ENCODE data around the gene OR4M2.
"Not testable (repeated sequence)": the region's sequence is repeated elsewhere in the genome, so short reads cannot be mapped to it uniquely, and the experiment has no call there.

Gene OR4M2

GRCh38 chr15:22080227-22080626, at the start of gene OR4M2:
Gene OR4M2 (plus strand): TSS chr15:22080527. CDS start chr15:22080625, 98 bp downstream.
- not testable (repeated sequence) for FAIRE-seq; DNase-seq (ENCODE audit: extremely low spot score, insufficient read length, low read depth)

- not testable (repeated sequence) for FAIRE-seq; DNase-seq (ENCODE audit: extremely low spot score, insufficient read length, low read depth)
These were observed 11.1 kb upstream of the OR4M2 start for GRCh38 chr15:22069267-22069666.

- not testable (repeated sequence) for DNase-seq (ENCODE audit: extremely low spot score, insufficient read length, low read depth); FAIRE-seq
These were observed 1.1 kb downstream of the OR4M2 start for GRCh38 chr15:22081386-22081785.

GRCh38 chr15:22098616-22099253, 18.4 kb downstream of the OR4M2 start:
- DNase-seq (ENCODE audit: extremely low spot score, insufficient read length, low read depth); FAIRE-seq: not testable (repeated sequence)

GRCh38 chr15:22099289-22099891, 19.1 kb downstream of the OR4M2 start:
- peak; percentile 56 for FAIRE-seq

GRCh38 chr15:22122033-22122432, 41.7 kb downstream of the OR4M2 start:
- not testable (repeated sequence) for DNase-seq (ENCODE audit: extremely low spot score, insufficient read length, low read depth); FAIRE-seq

More at GRCh38 chr15:22099289-22099891, 19.1 kb downstream of the OR4M2 start:
- not testable (repeated sequence) for DNase-seq (ENCODE audit: extremely low spot score, insufficient read length, low read depth)

All from GM18507 (cell line).